ENCODE measurements around the gene HCLS1. TPM values are rescaled to one million over a fixed set of nuclear protein-coding genes. Genes with fewer than 3 reads are reported as not detected.
"Not testable (repeated sequence)": the region's sequence is repeated elsewhere in the genome, so short reads cannot be mapped to it uniquely, and the experiment has no call there.

The HCLS1 gene
- total RNA-seq, 1 experiment from 2014 or later: 1.3 TPM

DNA sequence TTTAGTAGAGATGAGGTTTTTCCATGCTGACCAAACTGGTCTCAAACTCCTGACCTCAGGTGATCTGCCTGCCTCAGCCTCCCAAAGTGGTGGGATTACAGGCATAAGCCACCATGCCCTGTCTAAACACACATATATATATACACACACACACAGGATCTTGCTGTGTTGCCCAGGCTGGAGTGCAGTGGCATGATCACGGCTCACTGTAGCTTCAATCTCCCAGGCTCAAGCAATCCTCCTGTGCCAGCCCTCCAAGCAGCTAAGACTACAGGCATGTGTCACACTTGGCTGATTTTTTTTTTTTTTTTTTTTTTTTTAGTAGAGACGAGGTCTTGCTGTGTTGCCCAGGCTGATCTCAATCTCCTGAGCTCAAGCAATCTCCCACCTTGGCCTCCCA is 60.8 kb downstream of the HCLS1 start:
- DNase-seq (ENCODE audit: low read depth): not testable (repeated sequence)

DNA sequence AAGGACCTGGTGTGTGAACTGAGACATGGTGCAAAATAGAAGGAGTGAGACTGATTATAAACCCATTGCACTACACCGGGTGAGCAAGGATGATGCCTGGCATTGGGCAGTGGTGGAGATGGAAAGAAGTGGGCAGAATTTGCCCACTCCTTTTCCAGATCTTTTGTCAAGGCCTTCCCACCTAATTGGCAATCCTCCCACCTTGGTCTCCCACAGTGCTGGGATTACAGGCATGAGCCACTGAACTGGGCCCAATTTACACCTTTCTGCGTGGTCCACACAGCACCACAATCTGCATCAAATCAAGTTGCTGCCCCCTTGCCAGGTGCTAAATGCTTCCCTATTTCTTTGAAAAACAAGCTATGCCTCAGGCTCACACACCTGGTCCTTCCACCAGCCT is 62.1 kb downstream of the HCLS1 start:
- no peak for DNase-seq (ENCODE audit: low read depth)

DNA sequence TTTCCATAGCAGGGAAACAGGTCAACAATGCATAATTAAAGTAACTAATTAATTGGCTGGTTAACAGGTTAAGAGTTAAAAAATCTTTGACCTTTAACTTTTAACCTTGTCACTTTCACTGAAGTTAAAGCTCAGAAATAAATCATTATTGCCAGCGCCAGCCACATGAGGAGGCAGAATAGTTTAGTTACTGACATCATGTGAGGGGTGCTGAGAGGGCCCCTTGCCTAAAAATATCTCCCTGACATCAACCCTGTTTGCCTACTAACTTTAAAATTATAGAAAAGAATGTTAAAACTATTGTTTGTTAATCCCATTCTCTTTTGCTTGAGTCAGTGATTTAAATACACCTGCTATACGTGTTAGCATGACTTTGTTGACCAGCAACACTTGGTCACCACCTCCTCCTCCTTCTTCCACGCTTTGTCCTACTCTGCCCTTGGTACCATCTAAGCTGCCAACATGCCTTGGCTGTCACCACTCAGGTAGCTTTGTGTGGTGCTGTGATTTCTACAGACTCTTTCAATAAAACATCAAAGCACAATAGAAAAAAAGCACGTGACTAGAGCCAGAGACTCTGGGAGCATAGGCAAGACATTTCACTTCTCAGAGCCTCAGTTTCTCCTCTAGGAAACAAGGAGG is 64.8 kb downstream of the HCLS1 start:
- no peak for DNase-seq (ENCODE audit: low read depth)

DNA sequence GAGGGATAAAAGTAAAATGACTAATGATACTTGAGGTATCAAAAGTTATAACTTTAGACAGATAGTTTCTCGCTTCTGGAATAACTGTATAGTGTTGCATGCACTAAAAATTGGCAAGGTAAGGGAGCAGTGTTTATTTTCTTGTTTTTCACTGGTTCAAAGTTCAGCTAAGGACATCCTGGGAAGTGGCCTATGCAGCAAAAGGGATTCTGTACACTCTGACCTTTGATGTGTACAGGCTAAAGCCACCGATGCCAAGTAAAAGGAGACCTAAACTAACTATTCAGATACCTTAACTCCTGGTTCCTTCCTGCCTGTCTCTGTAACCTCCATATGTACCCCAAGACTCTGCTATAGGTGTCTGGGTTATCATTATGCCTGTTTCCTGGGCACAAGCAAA is 65.9 kb downstream of the HCLS1 start:
- no peak for DNase-seq (ENCODE audit: low read depth)

DNA sequence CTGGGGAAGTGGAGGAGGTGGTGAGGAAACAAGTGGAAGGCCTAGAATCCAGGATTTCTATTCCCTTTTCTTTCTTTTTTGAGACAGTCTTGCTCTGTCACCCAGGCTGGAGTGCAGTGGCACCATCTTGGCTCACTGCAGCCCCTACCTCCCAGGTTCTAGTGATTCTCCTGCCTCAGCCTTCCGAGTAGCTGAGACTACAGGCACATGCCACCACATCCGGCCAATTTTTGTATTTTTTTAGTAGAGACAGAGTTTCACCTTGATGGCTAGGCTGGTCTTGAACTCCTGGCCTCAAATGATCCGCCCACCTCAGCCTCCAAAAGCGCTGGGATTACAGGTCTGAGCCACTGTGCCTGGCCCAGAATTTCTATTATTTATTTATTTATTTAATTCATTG is 66.9 kb downstream of the HCLS1 start:
- not testable (repeated sequence) for DNase-seq (ENCODE audit: low read depth)

DNA sequence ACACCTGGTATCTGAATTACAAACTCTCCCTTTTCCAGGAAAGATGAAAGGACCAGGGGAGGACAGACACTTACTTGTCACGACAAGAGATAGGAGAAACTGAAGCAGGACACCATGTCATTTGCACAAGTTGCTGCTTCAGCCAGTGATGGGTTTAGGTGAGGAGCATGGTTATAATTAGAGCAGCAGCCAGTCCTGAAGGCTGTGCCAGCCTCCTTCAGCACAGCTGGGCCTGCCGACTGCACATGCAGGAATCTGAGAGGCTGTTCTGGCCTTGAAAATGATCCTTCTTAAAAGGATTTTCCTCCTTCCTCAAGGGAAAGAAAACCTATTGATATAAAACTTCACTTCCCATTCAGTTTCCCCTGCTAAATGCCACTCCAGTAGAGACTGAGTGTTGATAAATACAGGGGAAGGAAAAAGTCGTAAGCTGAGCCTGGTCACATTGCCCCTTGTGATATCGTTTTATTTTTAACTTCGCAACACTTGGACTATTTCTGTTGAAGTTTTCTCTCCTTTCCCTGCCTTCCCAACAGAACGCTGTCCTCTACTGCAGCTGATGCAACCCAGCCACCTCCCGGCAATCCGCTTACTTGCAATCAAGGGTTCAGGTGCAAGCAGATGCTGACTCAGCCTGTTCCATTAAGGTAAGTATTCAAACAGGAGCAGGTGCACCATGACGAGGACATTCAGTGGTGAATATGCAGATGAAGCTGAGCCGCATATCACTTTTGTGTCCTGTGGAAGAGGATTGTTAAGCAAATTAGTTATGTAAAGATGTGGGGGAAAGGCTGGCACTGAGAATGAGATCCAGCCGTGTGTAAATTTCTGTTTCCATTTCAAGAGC is 67.6 kb downstream of the HCLS1 start, which contains the start of gene FBXO40:
Gene FBXO40, plus strand, starts transcription at position 524 of the 847 bp plus-strand sequence. CDS start 27,197 bp downstream, outside the sequence.
- no peak for DNase-seq (ENCODE audit: low read depth)

DNA sequence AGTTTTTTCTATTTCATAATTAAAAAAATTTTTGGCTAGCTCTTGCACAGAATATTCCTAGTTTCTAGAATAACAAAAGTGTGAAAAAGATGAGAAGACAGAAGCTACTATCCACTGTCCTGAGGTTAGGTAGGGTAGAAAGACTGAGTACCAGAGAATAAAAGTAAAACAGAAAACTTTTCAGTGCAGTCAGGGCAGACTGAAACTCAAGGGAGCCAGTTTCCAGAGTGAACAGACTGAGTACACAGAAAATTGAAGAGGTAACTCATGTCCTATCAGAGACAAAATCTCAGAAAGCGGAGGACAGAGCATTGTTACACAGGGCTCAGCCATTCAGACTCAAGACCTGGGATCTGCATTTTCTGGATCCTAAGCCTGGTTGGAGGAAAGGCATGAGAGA is 76.3 kb downstream of the HCLS1 start:
- no peak for DNase-seq (ENCODE audit: low read depth)

DNA sequence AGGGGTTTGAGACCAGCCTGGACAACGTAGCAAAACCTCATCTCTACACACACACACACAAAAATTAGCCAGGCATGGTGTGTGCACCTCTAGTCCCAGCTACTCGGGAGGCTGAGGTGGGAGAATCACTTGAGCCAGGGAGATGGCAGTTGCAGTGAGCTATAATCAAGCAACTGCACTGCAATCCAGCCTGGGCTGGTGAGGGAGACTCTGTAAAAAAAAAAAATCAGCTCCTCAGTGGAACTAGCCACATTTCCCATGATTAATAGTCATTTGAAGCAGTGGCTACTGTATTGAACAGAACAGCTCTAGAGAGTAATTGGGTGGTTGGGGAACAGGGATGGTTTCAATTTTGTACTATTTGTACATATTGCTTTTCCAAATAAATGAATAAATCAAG is 79.0 kb downstream of the HCLS1 start:
- DNase-seq (ENCODE audit: low read depth): no peak

Other genes with a start within 250 kb of the HCLS1 start
- 9.5 and 13.2 TPM in 2 replicates for gene POLQ, start 114.9 kb downstream of the HCLS1 start, total RNA-seq (2014; rRNA removed; shearing (Covaris generic))
- not detected in 2 replicates for gene ARGFX, start 93.0 kb downstream of the HCLS1 start, total RNA-seq (2014; rRNA removed; shearing (Covaris generic))
- not detected in 2 replicates for gene FBXO40, start 67.5 kb downstream of the HCLS1 start, total RNA-seq (2014; rRNA removed; shearing (Covaris generic))
- 20.7 and 21.1 TPM in 2 replicates for gene GOLGB1, start 88.8 kb upstream of the HCLS1 start, total RNA-seq (2014; rRNA removed; shearing (Covaris generic))
- 31.0 and 31.7 TPM in 2 replicates for gene IQCB1, start 174.2 kb upstream of the HCLS1 start, total RNA-seq (2014; rRNA removed; shearing (Covaris generic))
- gene EAF2, start 174.3 kb upstream of the HCLS1 start, total RNA-seq (2014; rRNA removed; shearing (Covaris generic)): 11.3 and 23.3 TPM in 2 replicates
- gene SLC15A2, start 233.5 kb upstream of the HCLS1 start, total RNA-seq (2014; rRNA removed; shearing (Covaris generic)): 0.15 and 0.17 TPM in 2 replicates

Data from Daoy (cell line).